Effector memory CD4-positive, alpha-beta T cell (primary cell): ENCODE results near the gene RRP8.

ENCODE experiments used
- DNase-seq, 3 donors: peaks; one replicate each; pipeline ENCODE4 v3.0.0-alpha.2; 2020
- H3K27ac ChIP-seq: 2 replicates; pipeline ENCODE4 v1.7.0; 2013; ENCODE audit warnings: mild to moderate bottlenecking, low read length, moderate library complexity; ENCODE audit not compliant: insufficient read depth, poor library complexity, severe bottlenecking
- H3K27me3 ChIP-seq: replicated peaks from 2 replicates; pipeline ENCODE4 v1.7.0; 2013; ENCODE audit warnings: mild to moderate bottlenecking, low read length; ENCODE audit not compliant: insufficient read depth, control insufficient read depth, poor library complexity, severe bottlenecking
- H3K36me3 ChIP-seq: 2 replicates; pipeline ENCODE4 v1.7.0; 2013; ENCODE audit warnings: mild to moderate bottlenecking, low read length, moderate library complexity; ENCODE audit not compliant: control insufficient read depth, insufficient read depth
- H3K4me1 ChIP-seq: 2 replicates; pipeline ENCODE4 v1.7.0; 2013; ENCODE audit warnings: low read length, mild to moderate bottlenecking; ENCODE audit not compliant: control insufficient read depth, insufficient read depth, poor library complexity, severe bottlenecking
- H3K4me3 ChIP-seq: 2 replicates; pipeline ENCODE4 v1.7.0; 2013; ENCODE audit warnings: low read length, low read depth, mild to moderate bottlenecking; ENCODE audit not compliant: insufficient read depth, poor library complexity, severe bottlenecking
- H3K9me3 ChIP-seq: 2 replicates; pipeline ENCODE4 v1.7.0; 2013; ENCODE audit warnings: mild to moderate bottlenecking, low read length, moderate library complexity; ENCODE audit not compliant: control insufficient read depth

Gene RRP8

DNA sequence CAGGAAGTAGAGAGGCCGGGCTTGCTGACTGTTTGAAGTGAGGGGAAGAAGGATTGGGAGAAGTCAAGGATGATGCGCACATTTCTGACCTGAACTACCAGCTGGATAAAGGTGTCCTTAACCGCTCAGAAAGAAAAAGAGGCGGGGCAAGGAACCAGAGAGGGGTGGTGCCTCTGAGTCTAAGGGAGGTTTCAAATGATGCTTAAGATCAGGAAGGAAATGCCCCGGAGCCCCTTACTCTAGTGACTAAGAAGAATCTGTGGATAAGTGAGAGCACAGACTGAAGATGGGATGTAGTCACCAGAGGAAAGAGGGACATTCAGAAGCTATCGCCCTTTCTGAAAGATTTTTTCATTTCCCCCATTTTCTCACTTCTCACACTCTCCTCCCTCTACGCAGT is 39.5 kb upstream of the RRP8 start:
- H3K4me3 ChIP-seq: no peak overlapping the region
- peaks cover 27% of the 10 kb centered on the region for H3K4me1 ChIP-seq
- no peak for DNase-seq
- H3K9me3 ChIP-seq: no peaks in the 10 kb centered on the region
- H3K27me3 ChIP-seq: no peaks in the 10 kb centered on the region
- H3K27ac ChIP-seq: no peak overlapping the region
- H3K36me3 ChIP-seq: peaks cover 10% of the 10 kb centered on the region

DNA sequence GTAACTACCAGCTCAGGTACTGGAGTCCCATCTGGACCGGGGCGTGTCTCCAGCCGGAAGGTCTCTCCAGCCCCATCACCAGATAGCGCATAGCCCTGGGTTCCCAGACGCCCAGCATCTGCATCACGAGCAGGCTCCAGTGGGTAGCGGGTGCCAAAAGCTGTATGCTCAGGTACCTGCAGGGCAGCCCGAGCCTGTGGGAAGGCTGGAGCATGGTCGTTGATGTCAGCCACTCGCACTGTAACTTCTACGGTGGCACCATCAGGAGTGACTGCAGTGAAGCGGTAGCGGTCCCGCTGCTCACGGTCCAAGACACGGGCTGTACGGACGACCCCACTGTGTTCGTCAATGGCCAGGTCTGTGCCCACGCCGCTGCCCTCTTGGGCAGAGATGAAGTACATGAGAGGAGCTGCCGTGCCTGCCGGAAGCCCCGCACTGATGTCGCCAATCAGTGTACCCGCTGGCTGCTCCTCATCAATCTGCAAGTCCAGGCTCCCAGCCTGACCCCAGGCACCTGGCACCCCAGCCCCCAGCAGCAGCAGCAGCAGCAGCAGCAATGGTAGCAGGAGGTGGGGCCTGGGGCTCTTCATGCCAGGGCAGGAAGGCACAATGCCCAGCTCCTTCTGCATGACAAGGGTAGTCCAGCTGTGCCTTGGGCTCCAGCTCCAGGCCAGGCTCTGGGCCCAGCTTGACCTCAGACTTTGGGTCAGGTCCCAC is 37.7 kb upstream of the RRP8 start:
- H3K9me3 ChIP-seq: no peaks in the 10 kb centered on the region
- H3K27ac ChIP-seq: no peak overlapping the region
- DNase-seq: no peak
- no peaks in the 10 kb centered on the region for H3K27me3 ChIP-seq
- no peak overlapping the region for H3K4me3 ChIP-seq
- H3K4me1 ChIP-seq: peaks cover 9% of the 10 kb centered on the region
- peaks cover 10% of the 10 kb centered on the region for H3K36me3 ChIP-seq

DNA sequence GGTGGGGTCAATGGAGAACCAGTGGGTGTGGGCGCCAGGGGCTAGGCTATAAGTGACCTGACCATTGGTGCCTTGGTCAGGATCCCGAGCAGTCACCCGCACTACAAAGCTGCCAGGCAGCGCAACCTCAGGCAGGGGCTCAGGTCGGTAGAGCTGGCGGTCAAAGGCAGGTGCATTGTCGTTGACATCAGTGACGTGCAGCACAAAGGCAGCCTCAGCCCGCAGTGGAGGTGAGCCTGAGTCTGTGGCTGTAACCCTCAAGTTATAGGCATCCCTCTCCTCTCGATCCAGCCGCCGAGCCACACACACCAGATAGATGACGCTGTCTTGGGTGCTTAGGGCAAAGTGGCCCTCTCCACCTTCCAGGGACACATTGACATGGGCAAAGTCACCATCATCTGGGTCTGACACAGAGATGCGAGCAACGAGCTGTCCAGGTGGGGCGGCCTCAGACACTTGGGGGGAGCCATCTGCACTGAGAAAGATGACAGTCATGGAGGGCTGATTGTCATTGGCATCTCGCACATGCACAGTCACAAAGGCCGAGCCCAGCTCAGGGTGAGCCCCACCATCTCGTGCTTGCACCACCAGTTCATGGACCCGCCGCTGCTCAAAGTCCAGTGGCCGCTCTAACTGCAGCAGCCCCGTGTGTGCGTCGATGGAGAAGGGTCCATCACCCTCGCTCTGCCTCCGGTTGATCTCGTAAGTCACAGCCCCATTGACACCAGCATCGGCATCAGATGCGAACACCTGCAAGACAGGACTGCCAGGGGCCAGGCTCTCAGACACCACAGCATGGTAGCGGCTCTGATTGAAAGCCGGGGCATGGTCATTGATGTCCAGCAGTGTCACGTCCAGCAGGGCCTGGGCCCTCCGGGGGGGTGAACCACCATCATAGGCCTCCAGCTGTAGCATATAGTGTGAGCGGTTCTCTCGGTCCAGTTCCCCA is 36.9 kb upstream of the RRP8 start:
- H3K9me3 ChIP-seq: no peaks in the 10 kb centered on the region
- H3K4me3 ChIP-seq: no peak overlapping the region
- peaks cover 10% of the 10 kb centered on the region for H3K36me3 ChIP-seq
- H3K4me1 ChIP-seq: peaks cover under 1% of the 10 kb centered on the region
- no peaks in the 10 kb centered on the region for H3K27me3 ChIP-seq
- no peak for DNase-seq
- H3K27ac ChIP-seq: no peak overlapping the region

DNA sequence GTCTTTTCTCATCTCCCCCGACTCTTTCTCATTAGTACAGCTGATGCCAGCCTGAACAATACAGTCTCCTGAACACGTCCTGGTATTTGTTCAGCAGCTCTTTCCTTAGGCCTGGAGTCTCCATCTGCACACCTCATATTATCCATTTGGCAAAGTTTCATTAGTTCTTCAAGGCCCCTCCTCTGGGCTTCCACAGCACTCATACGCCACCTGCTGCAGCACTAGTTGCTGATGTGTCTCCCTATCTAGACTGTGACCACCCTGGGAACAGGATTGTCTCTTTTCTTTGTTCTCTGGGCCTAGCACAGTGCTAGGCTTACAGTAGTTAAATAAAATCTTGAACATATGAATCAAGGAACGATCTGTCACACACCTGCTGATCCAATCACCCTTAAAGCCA is 35.0 kb upstream of the RRP8 start:
- H3K4me3 ChIP-seq: no peak overlapping the region
- H3K27me3 ChIP-seq: no peaks in the 10 kb centered on the region
- no peak overlapping the region for H3K27ac ChIP-seq
- DNase-seq: no peak
- no peaks in the 10 kb centered on the region for H3K9me3 ChIP-seq
- H3K4me1 ChIP-seq: no peaks in the 10 kb centered on the region
- H3K36me3 ChIP-seq: peaks cover 10% of the 10 kb centered on the region

DNA sequence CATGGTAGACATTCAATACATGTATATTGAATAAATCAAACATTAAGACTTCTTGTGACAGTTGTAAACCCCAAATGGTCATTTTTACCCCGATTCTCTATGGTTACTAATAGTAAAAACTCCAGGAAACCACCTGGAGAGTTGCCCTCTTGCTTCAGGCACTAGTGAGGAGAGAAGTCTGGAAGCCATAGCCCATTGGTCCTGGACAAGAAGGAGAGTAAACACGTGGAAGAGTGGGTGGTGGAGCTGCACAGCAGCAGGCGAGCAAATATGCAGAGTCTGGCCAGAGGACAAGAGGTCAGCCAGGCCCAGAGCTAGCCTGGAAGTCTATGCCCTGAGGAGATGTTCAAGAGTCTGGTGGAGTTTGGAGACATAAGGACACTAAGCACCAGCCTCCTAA is 34.5 kb upstream of the RRP8 start:
- H3K36me3 ChIP-seq: peaks cover 10% of the 10 kb centered on the region
- no peak overlapping the region for H3K4me3 ChIP-seq
- H3K27ac ChIP-seq: no peak overlapping the region
- H3K27me3 ChIP-seq: no peaks in the 10 kb centered on the region
- no peaks in the 10 kb centered on the region for H3K9me3 ChIP-seq
- H3K4me1 ChIP-seq: no peaks in the 10 kb centered on the region
- no peak for DNase-seq

DNA sequence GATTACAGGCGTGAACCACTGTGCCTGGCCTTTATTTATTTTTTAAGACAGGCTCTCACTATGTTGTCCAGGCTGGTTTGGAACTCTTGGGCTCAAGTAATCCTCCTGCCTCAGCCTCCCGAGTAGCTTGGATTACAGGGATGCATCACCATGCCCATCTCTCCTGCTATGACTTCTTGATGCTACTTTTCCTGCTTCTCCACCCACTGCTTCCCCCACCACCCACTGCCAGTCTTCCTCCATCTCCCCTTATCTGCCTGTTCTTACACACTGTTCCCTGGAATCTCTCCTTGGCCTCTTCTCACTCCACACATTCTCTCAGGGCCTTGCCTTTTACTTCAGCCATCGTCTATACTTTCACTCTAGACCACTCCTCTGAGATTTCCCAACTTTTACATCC is 33.1 kb upstream of the RRP8 start:
- H3K4me3 ChIP-seq: no peak overlapping the region
- H3K27me3 ChIP-seq: no peaks in the 10 kb centered on the region
- H3K36me3 ChIP-seq: peaks cover 13% of the 10 kb centered on the region
- no peak for DNase-seq
- no peaks in the 10 kb centered on the region for H3K9me3 ChIP-seq
- no peaks in the 10 kb centered on the region for H3K4me1 ChIP-seq
- H3K27ac ChIP-seq: no peak overlapping the region

DNA sequence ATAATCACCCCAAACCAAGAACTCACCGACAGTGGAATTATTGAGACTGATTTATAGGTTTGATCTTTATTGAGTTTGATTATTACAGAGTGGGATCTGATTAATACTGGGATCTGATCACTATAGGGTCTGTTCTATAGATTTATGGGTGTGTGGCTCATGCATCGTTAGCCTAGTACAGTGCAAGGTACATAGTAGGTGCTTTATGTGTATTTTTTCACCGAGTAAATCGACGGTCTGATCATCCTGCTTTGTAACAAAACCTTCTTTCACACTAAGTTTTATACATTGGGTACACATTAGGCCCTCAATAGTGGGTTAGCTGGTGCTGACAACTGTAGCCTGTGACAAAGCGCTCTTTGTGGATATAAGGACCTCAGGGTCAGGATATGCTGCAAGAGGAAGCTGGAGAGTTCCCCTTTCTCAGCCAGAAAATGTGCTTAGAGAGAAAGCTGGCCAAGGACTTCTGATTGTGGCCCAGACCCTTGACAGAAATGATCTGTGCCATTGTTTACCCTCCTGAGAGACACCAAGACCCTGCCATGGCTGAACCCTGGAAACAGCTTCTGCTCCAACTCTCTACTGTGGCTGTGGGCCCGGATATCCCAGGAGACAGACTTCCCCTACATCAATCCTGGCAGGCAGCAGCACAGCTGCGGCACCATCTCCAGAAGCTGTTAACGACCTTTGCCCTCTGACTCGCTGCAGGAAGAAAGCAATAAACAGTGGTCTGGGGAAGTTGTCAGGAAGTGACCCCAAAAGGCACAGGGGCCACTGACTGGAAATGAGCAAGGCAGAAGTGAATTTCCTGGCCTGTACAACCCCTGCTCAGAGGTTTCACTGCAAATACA is 31.9 kb upstream of the RRP8 start:
- peaks cover 12% of the 10 kb centered on the region for H3K36me3 ChIP-seq
- no peaks in the 10 kb centered on the region for H3K9me3 ChIP-seq
- H3K4me3 ChIP-seq: no peak overlapping the region
- no peak for DNase-seq
- H3K4me1 ChIP-seq: no peaks in the 10 kb centered on the region
- no peak overlapping the region for H3K27ac ChIP-seq
- H3K27me3 ChIP-seq: no peaks in the 10 kb centered on the region

DNA sequence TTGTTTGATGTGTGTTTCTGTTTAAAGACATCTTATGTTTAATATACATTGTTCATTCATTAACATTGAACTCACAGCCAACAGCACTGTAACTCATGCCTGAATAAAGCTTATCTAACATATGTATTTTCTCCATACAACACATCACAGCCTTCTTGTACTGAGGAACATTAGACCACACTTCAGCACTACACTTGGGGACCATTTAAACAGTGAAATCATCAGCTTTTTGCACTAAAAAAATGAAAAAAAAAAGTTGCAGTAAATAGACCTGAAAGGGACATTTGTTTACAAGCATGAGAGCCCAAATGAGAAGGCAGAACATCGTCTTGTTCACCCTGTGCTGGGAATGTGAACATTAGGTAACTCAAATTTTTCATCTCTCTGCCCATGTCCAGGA is 31.1 kb upstream of the RRP8 start:
- Histone ChIP-seq H3K36me3 (peaks cover 7% of the 10 kb centered on the region), H3K4me3 (no peak overlapping the region), H3K4me1 (no peaks in the 10 kb centered on the region), H3K27ac (no peak overlapping the region), H3K9me3 (no peaks in the 10 kb centered on the region), H3K27me3 (no peaks in the 10 kb centered on the region)
- DNase-seq: no peak

DNA sequence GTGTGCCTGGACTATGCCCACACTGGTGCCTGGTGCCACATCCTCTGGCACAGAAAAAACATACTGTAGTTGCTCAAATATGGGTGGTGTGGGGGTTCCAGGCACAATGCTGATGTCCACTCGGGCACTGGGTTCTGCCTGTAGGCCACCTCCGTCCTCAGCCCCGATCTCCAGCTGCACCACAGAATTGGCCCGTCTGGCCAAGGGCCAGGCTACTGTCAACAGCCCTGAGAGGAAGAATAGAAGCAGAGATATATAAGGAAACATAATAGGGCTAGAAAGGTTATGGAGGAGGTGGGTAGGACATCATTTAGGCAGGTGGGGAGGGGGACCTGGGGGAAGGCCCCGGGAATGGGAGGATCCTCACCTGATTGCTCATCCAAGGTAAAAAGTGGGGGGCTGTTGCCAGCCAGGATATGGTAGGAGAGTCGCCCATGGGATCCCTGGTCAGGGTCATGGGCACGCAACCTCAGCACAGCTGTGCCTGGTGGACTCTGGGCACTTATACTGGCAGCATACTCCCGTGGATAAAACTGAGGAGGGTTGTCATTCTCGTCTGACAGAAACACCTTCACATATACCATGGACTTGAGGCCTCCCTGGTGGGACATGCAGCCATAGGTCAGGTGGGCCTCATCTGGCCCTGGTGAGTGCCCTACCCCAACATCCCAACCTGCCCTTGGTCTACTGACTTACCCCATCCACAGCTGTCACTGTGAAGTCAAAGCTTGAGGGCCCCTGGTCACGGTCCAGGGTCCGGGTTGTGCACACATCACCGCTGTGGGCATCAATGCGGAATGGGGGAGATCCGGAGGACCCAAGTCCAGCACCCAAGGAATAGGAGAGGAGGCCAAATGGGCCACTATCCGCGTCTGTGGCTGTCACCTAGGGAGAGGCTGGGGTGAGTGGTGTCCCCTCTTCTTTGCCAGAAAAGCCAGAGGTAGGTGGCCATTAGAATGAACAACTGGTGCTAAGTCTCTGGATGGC is 30.3 kb upstream of the RRP8 start:
- H3K4me3 ChIP-seq: no peak overlapping the region
- H3K36me3 ChIP-seq: peaks cover 3% of the 10 kb centered on the region
- H3K9me3 ChIP-seq: no peaks in the 10 kb centered on the region
- H3K27me3 ChIP-seq: no peaks in the 10 kb centered on the region
- no peak for DNase-seq
- no peaks in the 10 kb centered on the region for H3K4me1 ChIP-seq
- no peak overlapping the region for H3K27ac ChIP-seq
